OCI-LY1 (cell line): ENCODE results near the gene U2SURP.

Source experiments
- H2AFZ ChIP-seq: fragments of 200-600 bp; sonication (generic), shearing (Covaris generic); 2 replicates; pipeline ENCODE4 v1.6.0; 2014; ENCODE audit warnings: antibody characterized with exemption, mild to moderate bottlenecking, low read length
- H3F3A ChIP-seq: fragments of 200-600 bp; sonication (generic), shearing (Covaris generic); 2 replicates; pipeline ENCODE4 v1.6.0; 2014; ENCODE audit warnings: mild to moderate bottlenecking, antibody characterized with exemption, low read length, moderate library complexity; ENCODE audit not compliant: insufficient read depth
- H3K27ac ChIP-seq: fragments of 200-600 bp; sonication (generic); 2 replicates; pipeline ENCODE4 v1.5.1; 2014; ENCODE audit warnings: low read length, mixed run types, mild to moderate bottlenecking, low read depth; ENCODE audit not compliant: poor library complexity, severe bottlenecking
- H3K27me3 ChIP-seq: fragments of 200-600 bp; sonication (generic); 2 replicates; pipeline ENCODE4 v1.6.0; 2014; ENCODE audit warnings: antibody characterized with exemption, mild to moderate bottlenecking, low read length, moderate library complexity; ENCODE audit not compliant: insufficient read depth
- H3K36me3 ChIP-seq: fragments of 200-600 bp; sonication (generic); 2 replicates; pipeline ENCODE4 v1.6.1; 2014; ENCODE audit warnings: mild to moderate bottlenecking, antibody characterized with exemption, low read length, moderate library complexity, mixed read lengths; ENCODE audit not compliant: insufficient read depth
- H3K4me1 ChIP-seq: fragments of 200-600 bp; sonication (generic); 2 replicates; pipeline ENCODE4 v1.5.1; 2014; ENCODE audit warnings: mild to moderate bottlenecking, low read length, moderate library complexity; ENCODE audit not compliant: insufficient read depth, severe bottlenecking
- H3K4me2 ChIP-seq: fragments of 200-600 bp; sonication (generic), shearing (Covaris generic); 2 replicates; pipeline ENCODE4 v1.6.1; 2014; ENCODE audit warnings: low read length
- H3K4me3 ChIP-seq: fragments of 200-600 bp; sonication (generic); 2 replicates; pipeline ENCODE4 v1.5.1; 2014; ENCODE audit warnings: low read length, low read depth, mild to moderate bottlenecking, mixed read lengths; ENCODE audit not compliant: poor library complexity, severe bottlenecking
- H3K79me2 ChIP-seq: fragments of 200-600 bp; shearing (Covaris generic); 2 replicates; pipeline ENCODE4 v1.6.1; 2016; ENCODE audit warnings: mixed run types, low read length, mixed read lengths; ENCODE audit not compliant: insufficient read depth
- H3K9ac ChIP-seq: fragments of 200-600 bp; sonication (generic), shearing (Covaris generic); 2 replicates; pipeline ENCODE4 v1.6.1; 2014; ENCODE audit warnings: mild to moderate bottlenecking, low read length, mixed read lengths
- H3K9me2 ChIP-seq: fragments of 200-600 bp; sonication (generic), shearing (Covaris generic); 2 replicates; pipeline ENCODE4 v1.6.1; 2014; ENCODE audit warnings: low read depth, mild to moderate bottlenecking, low read length, mixed read lengths
- H3K9me3 ChIP-seq: fragments of 200-600 bp; shearing (Covaris generic); 2 replicates; pipeline ENCODE4 v1.6.1; 2014; ENCODE audit warnings: low read length, mixed read lengths
- H4K20me1 ChIP-seq: fragments of 200-600 bp; sonication (generic), shearing (Covaris generic); 2 replicates; pipeline ENCODE4 v1.6.0; 2016; ENCODE audit warnings: mild to moderate bottlenecking, low read length; ENCODE audit not compliant: insufficient read depth
- EZH2 ChIP-seq: fragments of 200-600 bp; sonication (generic), shearing (Covaris generic); IDR thresholded peaks from 2 replicates; pipeline ENCODE4 v1.8.0; 2017; ENCODE audit warnings: borderline replicate concordance, mixed run types, mild to moderate bottlenecking, antibody characterized with exemption, low read length, moderate library complexity, mixed read lengths
- TF ChIP-seq, protein P1 (sequence below): fragments of 200-600 bp; sonication (generic), shearing (Covaris generic); IDR thresholded peaks from 2 replicates; pipeline ENCODE4 v1.5.1; 2017; ENCODE audit warnings: mild to moderate bottlenecking, antibody characterized with exemption, low read length, moderate library complexity, mixed read lengths

Gene U2SURP

GRCh38 chr3:143078883-143079282 lies 77.5 kb downstream of the U2SURP start:
- H3K27me3 ChIP-seq, result peaks cover 3% of the 10 kb centered on the region; the same call in 1 of the 2 replicates
- no peak overlapping the region for H3K9ac ChIP-seq
- TF ChIP-seq EZH2, result no peak
- TF ChIP-seq, protein P1, sequence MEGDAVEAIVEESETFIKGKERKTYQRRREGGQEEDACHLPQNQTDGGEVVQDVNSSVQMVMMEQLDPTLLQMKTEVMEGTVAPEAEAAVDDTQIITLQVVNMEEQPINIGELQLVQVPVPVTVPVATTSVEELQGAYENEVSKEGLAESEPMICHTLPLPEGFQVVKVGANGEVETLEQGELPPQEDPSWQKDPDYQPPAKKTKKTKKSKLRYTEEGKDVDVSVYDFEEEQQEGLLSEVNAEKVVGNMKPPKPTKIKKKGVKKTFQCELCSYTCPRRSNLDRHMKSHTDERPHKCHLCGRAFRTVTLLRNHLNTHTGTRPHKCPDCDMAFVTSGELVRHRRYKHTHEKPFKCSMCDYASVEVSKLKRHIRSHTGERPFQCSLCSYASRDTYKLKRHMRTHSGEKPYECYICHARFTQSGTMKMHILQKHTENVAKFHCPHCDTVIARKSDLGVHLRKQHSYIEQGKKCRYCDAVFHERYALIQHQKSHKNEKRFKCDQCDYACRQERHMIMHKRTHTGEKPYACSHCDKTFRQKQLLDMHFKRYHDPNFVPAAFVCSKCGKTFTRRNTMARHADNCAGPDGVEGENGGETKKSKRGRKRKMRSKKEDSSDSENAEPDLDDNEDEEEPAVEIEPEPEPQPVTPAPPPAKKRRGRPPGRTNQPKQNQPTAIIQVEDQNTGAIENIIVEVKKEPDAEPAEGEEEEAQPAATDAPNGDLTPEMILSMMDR, result no peak
- no peaks in the 10 kb centered on the region for H3K36me3 ChIP-seq
- no peaks in the 10 kb centered on the region for H3K9me3 ChIP-seq
- H3K27ac ChIP-seq, result no peak overlapping the region
- no peaks in the 10 kb centered on the region for H3K79me2 ChIP-seq
- H3K4me3 ChIP-seq, result no peak overlapping the region
- peaks cover 13% of the 10 kb centered on the region for H3K4me1 ChIP-seq
- no peak overlapping the region for H2AFZ ChIP-seq
- H3F3A ChIP-seq, result no peaks in the 10 kb centered on the region; the same call in 1 of the 2 replicates
- no peaks in the 10 kb centered on the region for H3K9me2 ChIP-seq
- H3K4me2 ChIP-seq, result no peak overlapping the region
- no peaks in the 10 kb centered on the region for H4K20me1 ChIP-seq

DNA sequence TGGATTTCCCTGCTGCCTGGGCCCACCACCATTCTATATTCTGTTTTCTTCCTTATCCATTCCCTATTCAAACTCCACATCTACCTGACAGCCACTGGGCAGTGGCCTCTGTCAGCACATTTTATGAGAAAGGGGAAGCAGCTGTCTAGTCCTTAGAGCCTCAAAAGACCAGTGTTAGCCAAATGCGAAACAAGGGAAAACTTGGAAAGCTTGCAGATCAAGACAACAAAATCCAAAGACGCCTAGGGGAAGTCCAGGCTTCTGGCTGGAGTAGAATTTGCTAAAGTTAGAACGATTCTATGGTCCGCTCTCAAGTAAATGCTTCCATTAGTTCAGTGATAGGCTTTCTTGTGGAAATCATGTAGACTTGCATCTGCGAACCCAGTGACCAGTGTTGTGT lies 78.8 kb downstream of the U2SURP start:
- H3F3A ChIP-seq, result no peaks in the 10 kb centered on the region; the same call in 1 of the 2 replicates
- no peak overlapping the region for H3K27ac ChIP-seq
- no peak for TF ChIP-seq EZH2
- TF ChIP-seq, protein P1, result no peak
- H3K4me2 ChIP-seq, result no peak overlapping the region
- H3K9me2 ChIP-seq, result no peaks in the 10 kb centered on the region
- peaks cover 4% of the 10 kb centered on the region; the same call in 1 of the 2 replicates for H3K27me3 ChIP-seq
- no peaks in the 10 kb centered on the region for H3K9me3 ChIP-seq
- no peaks in the 10 kb centered on the region for H4K20me1 ChIP-seq
- no peak overlapping the region for H2AFZ ChIP-seq
- H3K4me1 ChIP-seq, result peaks cover 13% of the 10 kb centered on the region
- H3K36me3 ChIP-seq, result no peaks in the 10 kb centered on the region
- no peak overlapping the region for H3K4me3 ChIP-seq
- no peaks in the 10 kb centered on the region for H3K79me2 ChIP-seq
- no peak overlapping the region for H3K9ac ChIP-seq

GRCh38 chr3:143081365-143081764 lies 80.0 kb downstream of the U2SURP start:
- no peaks in the 10 kb centered on the region for H3K9me3 ChIP-seq
- no peaks in the 10 kb centered on the region for H3K36me3 ChIP-seq
- no peaks in the 10 kb centered on the region for H3K79me2 ChIP-seq
- no peak overlapping the region for H3K9ac ChIP-seq
- peaks cover 13% of the 10 kb centered on the region for H3K4me1 ChIP-seq
- H2AFZ ChIP-seq, result no peak overlapping the region
- H3K27me3 ChIP-seq, result peaks cover 4% of the 10 kb centered on the region; the same call in 1 of the 2 replicates
- no peaks in the 10 kb centered on the region; the same call in 1 of the 2 replicates for H3F3A ChIP-seq
- no peak overlapping the region for H3K4me3 ChIP-seq
- no peaks in the 10 kb centered on the region for H4K20me1 ChIP-seq
- no peak for TF ChIP-seq EZH2
- TF ChIP-seq, protein P1, result no peak
- no peak overlapping the region for H3K27ac ChIP-seq
- H3K4me2 ChIP-seq, result no peak overlapping the region
- H3K9me2 ChIP-seq, result no peaks in the 10 kb centered on the region
